Inferior parietal cortex (tissue), 1 donor: Measurements from ENCODE around the gene CD1D.
"Not testable (repeated sequence)": the region's sequence is repeated elsewhere in the genome, so short reads cannot be mapped to it uniquely, and the experiment has no call there.

Source experiments
- DNase-seq: peaks from one replicate; pipeline ENCODE4 v3.0.0-alpha.2; 2016; ENCODE audit errors: extremely low spot score

CD1D gene

DNA sequence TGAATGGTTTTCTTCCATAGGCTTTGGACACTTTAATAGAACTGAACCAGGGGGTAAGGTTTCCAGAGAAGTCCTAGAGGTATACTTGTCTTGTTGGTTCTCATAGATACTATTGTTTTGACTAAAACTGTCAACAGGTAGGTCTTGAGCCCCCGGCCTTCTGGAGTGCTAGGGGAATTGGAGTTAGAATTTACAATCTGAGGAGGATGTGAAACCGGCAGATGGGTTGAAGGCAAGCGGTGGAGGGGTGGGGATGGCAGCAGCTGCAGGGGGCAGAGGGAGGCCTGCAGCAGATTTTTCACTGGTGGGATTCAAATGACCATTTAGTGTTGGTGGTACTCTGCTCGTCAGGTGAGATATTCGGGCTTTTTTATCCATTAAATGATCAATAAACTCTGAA is 4.3 kb upstream of the CD1D start:
- no peak for DNase-seq

- not testable (repeated sequence) for DNase-seq
Measured at GRCh38 chr1:158176849-158177699, 3.6 kb upstream of the CD1D start.

DNA sequence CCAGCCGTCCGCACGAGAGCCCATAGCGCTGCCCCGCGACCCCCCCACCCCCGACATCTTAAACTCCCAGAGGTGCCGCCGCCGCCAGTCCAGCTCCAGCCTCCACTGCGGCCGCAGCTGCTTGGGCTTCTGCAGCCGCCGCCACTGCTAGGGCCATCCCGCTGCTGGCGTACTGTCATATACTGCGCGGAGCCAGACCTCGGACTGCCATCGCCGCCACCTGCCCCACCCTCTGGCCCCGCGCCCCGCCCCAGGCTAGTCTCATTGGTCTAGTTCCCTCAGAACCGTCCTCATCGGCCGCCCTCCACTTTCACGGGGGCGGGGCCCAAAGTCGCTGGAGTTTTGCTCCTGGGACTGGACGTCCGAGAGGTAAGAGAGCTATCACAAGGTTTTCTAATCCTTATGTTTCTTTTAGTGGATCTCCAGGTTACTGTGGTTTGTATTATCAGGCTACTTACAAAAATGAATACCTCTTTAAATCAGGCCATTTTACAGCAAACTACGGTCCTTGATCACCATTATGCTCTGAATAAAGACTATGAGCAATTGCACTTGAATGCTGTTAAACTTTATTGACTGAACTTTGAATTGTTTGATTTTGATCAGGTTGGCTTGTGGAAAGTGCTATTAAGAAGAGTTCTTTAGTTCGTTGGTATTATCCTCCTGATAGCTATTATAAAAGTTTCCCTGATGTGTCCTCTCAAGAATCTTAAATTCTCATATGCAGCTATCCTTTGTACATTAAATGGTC is 2.8 kb upstream of the CD1D start:
- DNase-seq, result peak; percentile 43

DNA sequence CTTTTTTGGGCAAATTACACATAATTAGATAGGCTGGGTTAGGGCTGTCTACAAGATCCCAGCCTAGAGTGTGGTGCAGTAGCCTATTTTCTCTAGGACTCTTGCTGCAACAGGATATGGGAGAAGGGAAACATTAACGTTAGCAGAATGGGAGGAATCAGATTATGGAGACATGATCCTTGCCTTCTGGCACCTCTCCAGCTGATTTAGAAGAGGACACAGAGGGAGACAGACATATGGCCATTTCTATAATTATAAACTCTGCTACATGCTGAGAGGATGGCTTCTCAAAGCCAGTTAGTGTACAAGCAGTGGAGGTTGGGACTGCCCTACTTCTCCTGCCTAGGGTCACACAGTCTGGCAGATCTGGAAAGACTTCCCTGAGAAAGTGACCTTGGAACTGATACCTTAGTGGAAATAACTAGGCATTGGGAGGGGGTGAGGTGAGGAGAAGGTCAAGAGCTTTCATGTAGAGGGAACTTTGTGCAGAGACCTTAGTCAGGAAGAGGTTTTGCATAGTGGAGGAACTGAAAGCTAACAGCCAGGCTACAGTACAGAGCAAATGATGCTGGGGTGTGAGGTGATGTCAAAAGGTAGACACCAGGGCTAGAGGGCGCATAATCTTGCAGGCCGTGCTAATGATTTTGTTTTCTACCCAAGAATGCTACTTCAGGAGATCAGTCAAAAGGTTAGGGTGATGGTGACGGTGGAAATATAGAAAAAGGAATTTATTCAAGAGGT is 1.2 kb upstream of the CD1D start:
- DNase-seq, result no peak

DNA sequence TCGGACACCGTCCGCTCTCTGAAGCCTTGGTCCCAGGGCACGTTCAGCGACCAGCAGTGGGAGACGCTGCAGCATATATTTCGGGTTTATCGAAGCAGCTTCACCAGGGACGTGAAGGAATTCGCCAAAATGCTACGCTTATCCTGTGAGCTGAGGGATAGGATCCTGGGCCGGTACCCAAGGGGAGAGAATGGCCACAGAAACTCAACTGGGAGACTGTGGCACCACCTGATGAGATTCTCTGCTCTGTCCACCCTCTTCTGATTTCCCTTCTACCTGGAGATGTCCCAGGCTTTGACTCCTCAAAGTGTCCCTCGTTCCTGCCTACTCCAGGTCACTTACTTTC is 855 bp downstream of the CD1D start:
- no peak for DNase-seq

DNA sequence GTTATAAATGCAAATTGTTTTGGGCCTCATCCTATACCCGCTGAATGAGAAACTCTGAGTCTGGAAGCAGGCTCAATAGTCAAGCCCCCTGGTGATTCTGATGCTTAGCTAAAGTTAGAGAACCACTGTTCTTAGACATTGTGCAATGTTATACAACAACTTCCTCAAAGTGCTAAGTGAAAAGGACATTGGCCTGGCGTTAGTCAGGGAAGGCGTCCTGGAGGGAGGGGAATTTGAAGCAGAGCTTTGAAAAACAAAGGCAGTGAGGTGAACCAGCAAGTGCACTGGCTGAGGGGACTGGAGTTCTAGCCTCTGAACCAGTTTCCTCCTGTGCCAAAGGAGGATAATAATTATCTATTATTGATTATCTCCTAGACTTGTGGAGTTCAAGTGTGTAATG is 5.1 kb downstream of the CD1D start:
- no peak for DNase-seq

GRCh38 chr1:158186180-158186579 is 5.5 kb downstream of the CD1D start:
- DNase-seq, result no peak

DNA sequence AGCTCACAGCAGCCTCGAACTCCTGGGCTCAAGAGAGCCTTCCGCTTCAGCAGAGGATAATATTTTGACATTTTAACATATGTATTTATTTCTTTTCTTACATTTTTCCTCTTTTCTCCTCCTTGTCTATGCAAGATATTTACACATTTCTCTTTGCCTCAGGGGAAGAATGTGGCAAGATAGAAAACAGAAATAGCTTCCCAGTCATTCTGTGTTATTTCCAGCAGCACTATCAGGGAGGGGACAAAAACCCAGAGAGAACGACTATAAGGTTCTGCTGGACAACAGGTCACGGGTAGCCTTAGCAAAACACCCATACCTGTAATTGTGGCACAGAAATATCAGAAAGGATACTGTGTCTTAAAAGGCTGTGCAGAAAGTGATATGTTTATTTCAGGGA is 7.9 kb downstream of the CD1D start:
- no peak for DNase-seq

GRCh38 chr1:158189624-158190023 is 8.9 kb downstream of the CD1D start:
- no peak for DNase-seq

- no peak for DNase-seq
Measured at GRCh38 chr1:158191299-158191698, 10.6 kb downstream of the CD1D start.

DNA sequence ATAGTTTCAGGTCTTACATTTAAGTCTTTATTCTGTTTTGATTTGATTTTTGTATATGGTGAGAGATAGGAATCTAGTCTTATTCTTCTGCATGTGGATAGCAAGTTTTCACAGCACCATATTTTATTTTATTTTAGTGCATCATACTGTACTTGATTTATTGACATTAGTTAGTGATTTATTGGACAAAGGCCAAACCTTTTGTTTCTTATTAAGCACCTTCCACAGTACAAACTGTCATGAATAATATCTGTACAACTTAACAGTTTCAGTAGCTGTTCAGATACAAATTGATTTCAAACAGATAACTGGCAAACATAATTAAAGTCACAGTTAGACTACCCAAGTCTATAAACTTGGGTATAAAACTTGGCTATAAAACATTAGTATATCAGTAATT is 15.8 kb downstream of the CD1D start:
- DNase-seq, result no peak

DNA sequence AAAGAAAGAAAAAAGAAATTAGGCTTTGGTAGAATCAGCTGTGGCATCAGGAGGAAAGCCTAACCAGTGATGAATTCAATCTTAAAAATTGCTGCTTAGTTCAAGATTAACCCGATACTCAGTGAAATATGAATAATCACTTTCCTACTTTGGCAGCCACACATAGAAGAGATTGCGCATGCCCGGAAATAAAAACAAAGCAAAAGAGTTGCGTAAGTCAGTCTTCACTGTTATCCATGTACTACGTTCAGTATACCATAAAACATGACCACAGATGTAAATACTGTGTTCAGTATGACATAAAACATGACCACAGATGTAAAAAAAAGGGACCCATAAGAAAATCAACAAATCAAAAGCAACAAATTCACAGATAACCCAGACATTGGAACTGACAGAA is 19.2 kb downstream of the CD1D start:
- no peak for DNase-seq

DNA sequence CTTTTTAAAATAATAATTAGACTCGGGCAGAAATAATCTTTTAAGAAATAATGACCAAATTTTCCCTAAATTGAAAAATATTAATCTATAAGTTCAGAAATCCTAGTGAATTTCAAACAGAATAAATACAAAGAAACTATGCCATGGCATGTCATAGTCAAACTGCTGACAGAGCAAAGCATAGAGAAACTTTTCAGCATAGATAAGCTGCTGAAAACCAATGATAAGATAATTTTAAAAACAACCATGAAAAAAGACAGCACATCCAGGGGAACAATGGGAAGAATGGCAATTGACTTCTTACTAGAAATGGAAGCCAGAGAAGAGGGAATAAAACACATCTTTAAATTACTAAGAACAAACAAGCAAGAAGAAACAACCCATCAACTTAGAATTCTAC is 19.8 kb downstream of the CD1D start:
- DNase-seq, result no peak

GRCh38 chr1:158203693-158204457 is 23.2 kb downstream of the CD1D start:
- peak; percentile 82 for DNase-seq

DNA sequence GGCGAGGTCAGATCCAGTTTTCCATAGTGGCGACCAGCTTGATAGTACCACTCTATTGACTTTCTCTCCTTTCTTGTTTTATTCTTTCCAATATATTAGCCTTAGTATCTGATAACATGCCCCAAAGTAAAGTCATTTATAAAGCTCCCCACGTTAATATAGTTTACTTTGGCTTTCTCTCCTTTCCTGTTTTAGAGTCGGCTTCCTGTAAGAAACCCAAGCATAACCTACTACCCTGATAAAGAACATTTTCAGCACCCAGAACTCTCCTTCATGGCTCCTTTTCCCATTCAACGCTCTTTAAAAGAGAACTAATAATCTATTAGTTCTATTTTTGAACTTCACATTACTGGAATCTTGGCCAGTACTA is 23.7 kb downstream of the CD1D start:
- no peak for DNase-seq

DNA sequence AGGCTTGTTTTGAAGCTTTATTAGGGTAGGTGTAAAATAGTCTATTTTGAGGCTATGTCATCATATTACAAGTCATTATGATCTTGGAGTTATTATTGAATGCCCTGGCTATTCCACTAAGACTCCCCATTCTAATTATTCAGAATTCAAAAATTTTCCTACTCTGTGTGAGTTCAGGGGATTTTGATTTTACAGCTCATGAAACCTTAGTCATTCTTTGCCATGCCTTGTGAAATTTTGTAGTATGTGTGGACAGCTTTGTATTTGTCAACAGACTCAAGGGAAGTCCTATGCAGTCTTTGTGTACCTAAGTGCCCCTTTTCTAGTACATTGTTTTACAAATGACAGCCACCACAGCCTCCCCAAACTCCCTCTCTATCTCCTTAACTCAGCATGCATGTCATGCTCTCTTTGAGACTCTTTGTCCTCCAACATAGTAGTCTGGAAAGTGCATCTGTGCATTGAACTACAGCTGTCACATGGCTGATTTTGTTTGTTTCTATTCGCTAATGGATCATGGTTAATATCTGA is 28.0 kb downstream of the CD1D start:
- DNase-seq, result no peak

- DNase-seq, result no peak
Measured at GRCh38 chr1:158212320-158212719, 31.6 kb downstream of the CD1D start.

- DNase-seq, result not testable (repeated sequence)
Measured at GRCh38 chr1:158223445-158223844, 42.8 kb downstream of the CD1D start.

DNA sequence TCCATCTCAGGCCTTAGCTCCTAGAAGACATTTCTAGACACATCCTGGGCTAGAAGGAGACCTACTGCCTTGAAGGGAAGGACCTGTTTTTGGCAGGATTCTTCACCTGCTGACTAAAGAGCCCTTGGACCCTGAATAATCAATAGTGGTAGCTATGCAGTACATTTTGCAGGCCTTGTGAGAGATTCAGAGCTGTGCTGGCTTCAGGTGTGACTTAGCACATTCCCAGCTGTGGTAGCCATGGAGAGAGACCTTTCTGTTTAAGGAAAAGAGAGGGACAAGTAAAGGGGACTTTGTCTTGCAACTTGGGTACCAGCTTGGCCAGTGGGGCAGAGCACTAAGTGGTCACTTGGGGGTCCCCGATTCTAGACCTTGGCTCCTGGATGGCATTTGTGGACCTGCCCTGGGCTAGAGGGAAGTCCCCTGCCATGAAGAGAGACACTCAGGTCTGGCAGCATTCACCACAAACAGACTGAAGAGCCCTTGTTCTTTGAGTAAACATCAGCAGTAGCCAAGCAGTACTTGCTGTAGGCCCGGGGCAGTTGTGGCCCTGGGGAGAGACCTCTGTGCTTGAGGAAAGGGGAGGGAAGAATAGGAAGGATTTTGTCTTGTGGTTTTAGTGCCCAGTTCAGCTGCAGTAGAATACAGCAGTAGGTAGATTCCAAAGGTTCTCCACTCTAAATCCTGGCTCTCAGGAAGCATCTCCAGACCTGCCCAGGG is 47.4 kb downstream of the CD1D start:
- no peak for DNase-seq
